SK-N-SH (cell line): ENCODE measurements around the gene DCLRE1A.

Source experiments
- CHD2 ChIP-seq: fragments of 150-350 bp; IDR thresholded peaks from 2 replicates; pipeline ENCODE4 v1.6.1; 2018; ENCODE audit warnings: low read length; ENCODE audit not compliant: partially characterized antibody
- GABPA ChIP-seq: IDR thresholded peaks from 2 replicates; pipeline ENCODE4 v1.4.0; 2012; ENCODE audit warnings: low read depth, mild to moderate bottlenecking
- RAD21 ChIP-seq: IDR thresholded peaks from 2 replicates; pipeline ENCODE4 v1.6.1; 2012; ENCODE audit warnings: mild to moderate bottlenecking, low read length
- RCOR1 ChIP-seq: fragments of 150-350 bp; IDR thresholded peaks from 2 replicates; pipeline ENCODE4 v1.6.1; 2017; ENCODE audit warnings: antibody characterized with exemption, low read length
- RXRA ChIP-seq: IDR thresholded peaks from 2 replicates; pipeline ENCODE4 v1.4.0; 2012; ENCODE audit warnings: low read depth, mild to moderate bottlenecking, borderline replicate concordance
- TEAD4 ChIP-seq: IDR thresholded peaks from 2 replicates; pipeline ENCODE4 v1.4.0; 2012; ENCODE audit warnings: mild to moderate bottlenecking, borderline replicate concordance; ENCODE audit not compliant: insufficient read depth
- YY1 ChIP-seq: IDR thresholded peaks from 2 replicates; pipeline ENCODE4 v1.4.0; 2012; ENCODE audit warnings: low read depth, mild to moderate bottlenecking
- TF ChIP-seq, protein P1 (sequence below): IDR thresholded peaks from 2 replicates; pipeline ENCODE4 v1.4.0; 2012; ENCODE audit warnings: low read depth
- TF ChIP-seq, protein P2 (sequence below): fragments of 200-600 bp; sonication (generic); IDR thresholded peaks from 2 replicates; pipeline ENCODE4 v1.6.1; 2017; ENCODE audit warnings: antibody characterized with exemption, mild to moderate bottlenecking, moderate library complexity

DNA sequence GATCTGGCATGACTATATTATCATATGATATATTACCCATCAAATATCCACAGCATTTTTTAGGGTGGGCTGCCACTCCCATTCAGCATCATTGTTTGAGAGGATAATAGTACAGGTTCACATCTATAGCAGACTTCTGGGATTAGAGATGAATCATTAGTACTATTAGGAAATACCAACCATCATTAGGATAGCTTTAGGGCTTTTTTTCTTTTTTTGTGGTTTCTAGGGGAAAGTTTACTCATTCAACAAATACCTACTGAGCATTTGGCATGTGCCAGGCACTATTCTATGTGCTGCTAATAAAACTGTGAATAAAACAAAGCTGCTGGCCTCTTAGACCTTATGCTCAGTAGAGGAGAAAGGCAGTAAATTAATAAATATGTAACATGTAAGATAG is 41.1 kb upstream of the DCLRE1A start:
- TF ChIP-seq YY1 (no peak), GABPA (no peak), CHD2 (no peak), RCOR1 (no peak), RAD21 (no peak), RXRA (0 out of 2 replicates have a peak, but pooled peaks have one; percentile 23), TEAD4 (peak; percentile 41; the same call in 1 of the 2 replicates)
- TF ChIP-seq, protein P1, sequence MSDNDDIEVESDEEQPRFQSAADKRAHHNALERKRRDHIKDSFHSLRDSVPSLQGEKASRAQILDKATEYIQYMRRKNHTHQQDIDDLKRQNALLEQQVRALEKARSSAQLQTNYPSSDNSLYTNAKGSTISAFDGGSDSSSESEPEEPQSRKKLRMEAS: no peak
- TF ChIP-seq, protein P2, sequence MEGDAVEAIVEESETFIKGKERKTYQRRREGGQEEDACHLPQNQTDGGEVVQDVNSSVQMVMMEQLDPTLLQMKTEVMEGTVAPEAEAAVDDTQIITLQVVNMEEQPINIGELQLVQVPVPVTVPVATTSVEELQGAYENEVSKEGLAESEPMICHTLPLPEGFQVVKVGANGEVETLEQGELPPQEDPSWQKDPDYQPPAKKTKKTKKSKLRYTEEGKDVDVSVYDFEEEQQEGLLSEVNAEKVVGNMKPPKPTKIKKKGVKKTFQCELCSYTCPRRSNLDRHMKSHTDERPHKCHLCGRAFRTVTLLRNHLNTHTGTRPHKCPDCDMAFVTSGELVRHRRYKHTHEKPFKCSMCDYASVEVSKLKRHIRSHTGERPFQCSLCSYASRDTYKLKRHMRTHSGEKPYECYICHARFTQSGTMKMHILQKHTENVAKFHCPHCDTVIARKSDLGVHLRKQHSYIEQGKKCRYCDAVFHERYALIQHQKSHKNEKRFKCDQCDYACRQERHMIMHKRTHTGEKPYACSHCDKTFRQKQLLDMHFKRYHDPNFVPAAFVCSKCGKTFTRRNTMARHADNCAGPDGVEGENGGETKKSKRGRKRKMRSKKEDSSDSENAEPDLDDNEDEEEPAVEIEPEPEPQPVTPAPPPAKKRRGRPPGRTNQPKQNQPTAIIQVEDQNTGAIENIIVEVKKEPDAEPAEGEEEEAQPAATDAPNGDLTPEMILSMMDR: no peak
